GM10847 (cell line): ENCODE results near the gene RPS27.

Experiments
- POLR2A ChIP-seq: IDR thresholded peaks from 2 replicates; pipeline ENCODE4 v1.6.1; 2011; ENCODE audit not compliant: insufficient read length; ENCODE audit errors: extremely low read depth

RPS27 gene

DNA sequence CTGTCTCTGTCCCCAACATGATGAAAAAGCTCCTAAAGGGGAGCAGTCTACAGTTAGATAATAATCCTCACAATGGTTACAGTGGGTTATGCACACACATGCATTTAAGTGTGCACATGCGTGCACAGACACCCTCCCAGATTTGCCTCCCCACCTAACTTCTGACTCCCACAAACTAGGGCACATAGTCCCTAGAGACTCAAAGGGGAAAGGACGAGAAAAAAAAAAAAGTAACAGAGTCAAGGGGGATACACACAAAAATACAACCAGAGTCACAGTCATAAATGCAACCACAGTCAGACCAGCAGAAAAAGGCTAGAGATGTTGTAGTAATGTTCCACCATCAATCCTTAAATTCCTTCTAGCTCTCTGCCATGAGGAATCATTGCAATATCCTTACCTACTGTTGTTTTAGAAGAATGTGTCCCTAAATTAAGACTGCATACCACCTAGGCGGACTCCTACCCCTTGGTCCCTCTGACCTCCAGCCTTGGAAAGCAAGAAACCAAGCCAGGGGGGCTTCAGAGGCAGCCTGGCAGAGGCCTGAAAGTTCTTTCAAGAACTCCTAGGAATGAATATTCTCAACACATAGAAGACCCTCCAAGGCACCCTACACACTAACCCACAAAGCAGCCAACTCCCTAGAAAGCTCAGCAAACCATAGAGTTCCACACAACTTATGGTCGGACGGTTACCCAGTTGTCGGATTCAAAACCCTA, 33.4 kb upstream of the RPS27 start:
- no peak for TF ChIP-seq POLR2A

DNA sequence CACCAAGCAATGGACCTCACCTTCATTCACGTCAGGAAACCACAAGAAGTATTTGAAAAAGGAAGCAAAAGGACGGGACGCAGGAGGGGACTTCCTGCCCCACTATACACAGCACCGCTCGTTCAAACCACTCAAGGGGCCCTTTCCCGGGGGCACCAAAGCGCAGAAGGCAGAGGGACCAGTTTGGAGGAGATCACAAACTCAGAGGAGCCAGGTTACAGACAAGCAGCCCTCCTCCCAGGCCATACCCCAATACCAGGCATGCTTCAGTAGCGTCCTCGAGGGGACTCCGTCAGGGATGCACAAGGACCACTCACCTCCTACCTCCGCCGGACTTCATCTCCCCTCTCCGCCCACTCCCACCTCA, 32.8 kb upstream of the RPS27 start:
- peak; percentile 12 for TF ChIP-seq POLR2A

DNA sequence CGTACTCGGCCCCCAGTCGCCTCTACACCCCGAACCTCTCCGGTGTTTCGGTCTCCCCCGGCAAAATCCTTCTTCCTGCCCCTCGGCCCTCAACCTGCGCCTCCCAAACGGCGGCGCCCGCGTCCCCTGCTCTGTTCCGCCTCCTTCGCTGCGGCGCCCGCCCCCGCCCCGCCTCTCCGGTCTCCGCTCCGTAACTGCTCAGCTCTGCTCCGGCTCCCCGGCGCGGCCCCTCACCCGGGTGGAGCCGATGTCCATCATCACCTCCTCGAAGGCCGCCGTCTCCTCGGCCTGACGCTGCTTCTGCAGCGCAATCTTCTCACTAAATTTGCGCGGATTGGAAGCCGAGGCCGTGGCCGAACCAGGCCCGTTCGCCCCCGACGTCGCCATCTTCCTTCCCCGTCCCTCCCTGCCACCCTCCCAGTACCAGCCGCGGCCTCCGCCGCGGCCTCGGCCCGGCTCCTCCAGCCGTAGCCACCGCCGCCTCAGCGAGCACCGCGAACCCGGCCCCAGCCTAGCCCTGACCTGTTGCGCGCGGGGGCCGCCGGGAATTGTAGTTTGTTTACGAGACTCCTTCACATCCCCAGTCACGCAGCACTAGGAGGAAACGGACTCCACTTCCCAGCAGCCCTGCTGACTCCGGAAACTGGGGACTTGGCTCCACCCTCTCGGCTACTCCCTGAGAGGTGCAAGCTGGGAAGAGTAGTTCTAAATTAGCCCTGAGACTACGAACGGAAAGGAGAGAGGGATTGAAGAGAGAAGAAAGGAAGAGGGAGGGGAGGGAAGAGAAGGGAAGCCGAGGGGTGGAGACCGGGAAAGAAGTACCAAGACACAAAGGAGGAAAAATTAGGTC, 32.2 kb upstream of the RPS27 start, which contains the start of gene CRTC2:
Gene CRTC2 (minus strand): TSS at position 502 of the 850 bp plus-strand sequence. CDS start 115 bp downstream, at position 387.
- peak; percentile 60 for TF ChIP-seq POLR2A

DNA sequence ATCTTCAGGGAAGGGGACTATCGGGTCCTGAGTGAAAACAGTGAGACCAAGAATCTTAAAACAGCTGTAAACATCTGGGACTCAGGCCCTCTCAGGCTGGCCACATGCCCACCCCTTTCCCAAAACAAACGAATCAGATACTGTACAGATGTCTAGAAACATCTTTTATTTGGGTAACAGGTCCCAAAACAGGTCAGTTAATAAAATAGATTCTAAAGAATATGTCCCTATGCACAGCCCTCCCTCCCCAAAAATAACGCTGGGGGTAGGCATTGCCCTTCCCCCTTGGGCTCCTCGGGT, 31.7 kb upstream of the RPS27 start:
- TF ChIP-seq POLR2A = no peak

DNA sequence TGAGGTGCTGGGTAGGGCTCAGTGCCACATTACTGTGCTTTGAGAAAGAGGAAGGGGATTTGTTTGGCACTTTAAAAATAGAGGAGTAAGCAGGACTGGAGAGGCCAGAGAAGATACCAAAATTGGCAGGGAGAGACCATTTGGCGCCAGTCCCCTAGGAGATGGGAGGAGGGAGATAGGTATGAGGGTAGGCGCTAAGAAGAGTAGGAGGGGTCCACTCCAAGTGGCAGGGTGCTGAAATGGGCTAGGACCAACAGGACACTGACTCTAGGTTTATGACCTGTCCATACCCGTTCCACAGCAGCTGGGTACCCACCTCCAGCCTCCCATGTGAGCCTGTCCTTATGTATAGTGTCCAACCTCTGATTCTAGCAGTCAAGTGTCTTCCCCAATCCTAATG, 31.1 kb upstream of the RPS27 start:
- TF ChIP-seq POLR2A = no peak

DNA sequence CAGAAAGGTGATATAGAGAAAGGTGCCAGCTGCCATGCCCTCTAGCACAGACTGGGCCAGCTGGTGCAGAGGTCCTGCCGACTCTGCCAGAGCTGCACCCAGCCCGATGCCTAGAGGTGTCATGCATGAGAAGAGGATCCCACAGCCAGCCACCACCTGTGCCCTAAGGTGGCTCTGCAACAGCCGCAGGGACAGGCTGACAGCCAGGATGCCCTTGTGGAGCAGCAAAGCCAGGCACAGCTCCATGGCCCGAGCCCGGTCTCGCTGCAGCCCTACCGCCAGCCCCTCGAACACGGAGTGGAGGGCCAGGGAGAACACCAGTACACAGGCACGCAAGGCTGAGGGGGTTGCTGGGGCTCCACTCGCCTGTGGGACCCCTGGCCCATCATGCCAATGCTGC, 30.4 kb upstream of the RPS27 start:
- TF ChIP-seq POLR2A = no peak

DNA sequence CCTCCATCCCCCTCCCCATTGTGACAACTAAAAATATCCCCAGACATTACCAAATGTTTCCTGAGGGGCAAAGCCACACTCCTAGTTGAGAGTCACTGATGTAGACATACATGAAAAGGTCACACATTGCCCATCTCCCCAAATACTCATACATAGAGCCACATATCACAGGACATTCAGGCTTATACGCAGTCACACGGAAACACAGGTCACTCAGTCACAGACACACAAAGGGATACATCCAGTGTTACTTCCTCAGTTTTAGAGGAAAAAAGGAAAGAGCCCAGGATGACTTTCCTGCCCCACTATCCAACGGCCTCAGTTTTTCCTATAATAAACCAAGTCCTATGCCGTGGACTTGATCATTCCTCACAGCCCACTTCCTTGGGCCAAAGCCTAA, 29.1 kb upstream of the RPS27 start:
- no peak for TF ChIP-seq POLR2A

DNA sequence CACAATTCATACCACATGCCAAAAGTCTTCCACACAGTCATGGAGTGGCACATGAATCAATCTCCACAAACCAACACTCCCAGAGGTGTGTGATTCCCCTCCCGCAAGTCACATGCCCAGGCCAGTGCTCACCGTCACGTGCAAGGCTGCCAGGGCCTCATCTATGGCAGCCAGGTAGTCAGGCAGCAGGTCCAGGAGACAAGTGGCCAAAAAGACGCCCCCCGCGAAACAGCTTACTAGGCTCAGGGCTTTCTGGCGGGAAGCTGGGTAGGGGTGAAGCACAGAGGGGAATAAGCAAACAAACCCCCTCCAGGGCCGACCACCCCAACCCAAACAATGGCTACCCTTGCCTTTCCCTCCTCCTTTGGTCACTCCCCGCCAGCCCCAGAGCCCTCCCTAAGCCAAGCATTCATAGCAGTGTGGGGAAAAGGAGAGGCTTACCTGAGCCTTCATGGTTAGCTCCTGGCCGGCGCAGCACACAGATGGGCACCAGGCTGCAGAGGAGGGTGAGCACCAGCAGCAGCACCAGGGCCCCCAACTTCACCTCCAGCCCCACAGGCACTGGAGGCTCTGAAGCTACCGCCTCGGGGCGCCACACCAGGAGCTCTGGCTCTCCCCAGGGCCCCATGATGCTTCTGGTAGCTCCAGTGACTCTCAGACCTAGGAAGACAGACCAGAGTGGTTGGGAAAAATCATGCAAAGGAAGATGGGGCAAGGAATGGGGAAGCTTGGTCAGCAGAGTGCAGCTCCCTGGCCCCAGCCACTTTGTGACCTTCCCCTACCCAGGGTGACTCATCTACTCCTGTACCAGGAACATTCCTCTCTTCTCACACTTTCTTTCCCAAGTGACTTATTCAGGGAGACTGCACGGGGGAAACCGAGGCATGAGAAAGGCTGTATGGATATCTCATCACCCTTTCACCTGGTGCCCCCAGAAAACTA, 28.2 kb upstream of the RPS27 start:
- no peak for TF ChIP-seq POLR2A

DNA sequence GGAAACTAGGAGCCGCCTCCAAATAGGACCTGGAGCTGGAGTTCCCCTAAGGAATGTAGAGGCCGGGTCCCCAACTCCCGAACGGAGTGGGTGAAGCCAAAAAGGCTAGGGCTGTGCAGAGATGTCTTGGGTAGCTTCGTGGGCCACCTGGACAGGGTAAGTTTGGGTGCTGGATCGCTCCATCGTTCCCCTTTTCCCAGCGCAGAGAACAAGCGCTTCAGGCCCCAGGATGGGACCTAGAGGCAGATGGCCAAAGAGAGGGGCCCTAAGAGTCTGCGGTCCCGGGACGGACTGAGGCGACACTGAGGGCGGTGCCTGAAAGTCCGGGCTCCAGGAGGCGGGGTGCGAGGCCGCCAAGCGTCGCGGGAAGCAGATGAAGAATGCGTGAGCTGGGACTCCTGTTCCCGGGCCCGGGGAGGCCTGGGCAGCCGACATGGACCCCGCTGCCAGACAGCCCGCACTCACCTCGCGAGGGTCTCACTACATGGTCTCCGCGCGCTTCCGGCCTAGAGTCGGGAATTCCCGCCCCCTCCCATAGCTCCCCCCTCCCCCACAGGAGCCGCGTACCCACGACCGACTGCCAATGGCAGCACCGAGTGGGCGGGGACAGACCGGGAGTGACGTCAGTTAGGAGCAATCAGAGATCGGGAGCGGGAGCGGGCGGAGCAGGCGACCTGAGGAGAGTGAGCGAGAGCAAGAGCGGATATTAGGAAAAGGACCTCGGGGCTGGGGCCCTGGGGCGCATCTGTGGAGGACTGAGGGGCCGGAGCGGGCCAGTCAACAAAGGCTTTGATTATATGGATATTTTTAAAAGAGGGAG, 27.3 kb upstream of the RPS27 start, which contains the start of gene SLC39A1:
Gene SLC39A1 (minus strand): TSS at position 508 of the 820 bp plus-strand sequence. CDS start 822 bp downstream, outside the sequence.
- TF ChIP-seq POLR2A = peak; percentile 60

DNA sequence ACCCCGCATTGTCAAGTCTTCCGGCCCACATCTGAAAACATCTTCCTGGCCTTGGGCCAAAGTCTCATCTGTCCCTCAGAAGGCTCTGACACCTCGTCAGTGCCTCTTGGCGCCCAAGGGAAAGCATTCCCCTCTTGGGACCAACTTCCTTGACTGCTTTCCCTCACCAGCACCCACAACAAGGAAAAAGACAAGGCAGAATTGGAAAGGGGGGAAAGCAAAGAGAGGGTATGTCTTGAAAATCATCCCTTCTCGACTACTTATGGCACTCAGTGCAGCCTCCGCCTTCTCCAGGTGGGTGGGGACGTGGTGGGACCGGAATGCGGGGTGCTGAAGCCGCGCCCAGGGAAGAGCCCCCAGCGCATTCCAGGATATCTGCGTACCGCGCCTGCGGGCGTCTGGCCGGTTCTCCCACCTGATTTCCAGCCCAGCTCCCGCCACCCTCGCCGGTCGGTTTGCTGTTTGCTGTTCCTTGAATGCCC, 26.7 kb upstream of the RPS27 start:
- TF ChIP-seq POLR2A = no peak

DNA sequence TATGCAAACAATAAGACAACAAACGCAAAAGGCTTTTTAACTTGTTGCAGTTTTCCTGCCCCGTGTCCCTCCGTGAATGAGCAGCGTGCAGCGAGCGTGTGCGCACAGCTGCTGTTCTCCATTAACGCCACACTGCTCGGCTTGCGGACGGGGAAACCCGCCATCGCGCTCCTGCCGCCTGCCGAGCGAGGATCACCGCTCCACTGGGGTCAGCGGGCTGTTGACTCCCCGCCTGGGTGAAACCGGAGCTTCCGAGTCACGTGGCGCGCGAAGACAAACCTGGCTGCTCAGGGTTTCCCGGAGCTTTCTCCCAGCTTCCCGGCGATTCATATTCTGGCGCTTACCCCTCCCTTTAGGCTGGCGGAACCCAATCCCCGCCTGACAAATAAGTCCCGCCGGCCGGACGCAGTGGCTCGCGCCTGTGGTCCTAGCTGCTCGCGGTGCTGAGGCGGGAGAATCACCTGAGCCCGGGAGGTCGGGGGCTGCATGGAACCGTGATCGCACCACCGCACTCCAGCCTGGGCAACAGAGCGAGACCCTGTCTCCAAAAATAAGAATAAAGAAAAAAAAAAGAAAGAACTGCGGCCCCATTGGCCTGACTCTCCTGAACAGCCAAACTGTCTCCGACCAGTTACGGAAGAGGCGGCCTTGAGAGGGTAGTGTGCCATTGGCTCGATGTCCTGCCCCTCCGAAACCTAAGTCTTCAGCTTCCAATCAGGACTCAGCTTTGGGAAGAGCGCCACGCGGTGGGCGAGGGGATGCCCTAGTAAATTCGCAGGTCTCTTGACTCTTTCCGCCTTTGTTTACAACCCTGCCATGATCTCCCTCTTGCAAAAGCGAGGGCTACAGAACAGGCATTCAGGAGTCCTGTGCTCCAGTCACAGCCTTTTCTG, 23.2 kb upstream of the RPS27 start, which contains the start of gene CREB3L4:
Gene CREB3L4 (plus strand): TSS at position 796 of the 893 bp plus-strand sequence. CDS start 624 bp downstream, outside the sequence.
- peak; percentile 69 for TF ChIP-seq POLR2A

DNA sequence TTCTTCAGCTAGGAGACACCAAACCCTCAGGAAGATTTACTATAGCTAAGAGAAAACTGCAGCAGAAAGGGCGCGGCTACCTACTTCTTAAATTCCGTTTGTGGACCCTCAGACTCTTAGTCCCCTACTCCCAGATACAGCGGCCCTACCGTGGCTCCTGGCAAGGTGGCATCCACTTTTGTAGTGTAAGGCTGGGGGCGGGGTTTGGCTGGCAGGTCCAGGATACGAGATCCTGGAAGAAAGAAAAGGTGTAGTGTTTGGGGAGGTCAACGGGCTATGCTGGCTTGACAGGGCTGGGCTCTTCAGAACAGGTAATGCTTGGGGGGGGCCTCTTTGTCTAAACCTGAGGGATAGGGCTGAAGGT, 22.6 kb upstream of the RPS27 start:
- TF ChIP-seq POLR2A = no peak

DNA sequence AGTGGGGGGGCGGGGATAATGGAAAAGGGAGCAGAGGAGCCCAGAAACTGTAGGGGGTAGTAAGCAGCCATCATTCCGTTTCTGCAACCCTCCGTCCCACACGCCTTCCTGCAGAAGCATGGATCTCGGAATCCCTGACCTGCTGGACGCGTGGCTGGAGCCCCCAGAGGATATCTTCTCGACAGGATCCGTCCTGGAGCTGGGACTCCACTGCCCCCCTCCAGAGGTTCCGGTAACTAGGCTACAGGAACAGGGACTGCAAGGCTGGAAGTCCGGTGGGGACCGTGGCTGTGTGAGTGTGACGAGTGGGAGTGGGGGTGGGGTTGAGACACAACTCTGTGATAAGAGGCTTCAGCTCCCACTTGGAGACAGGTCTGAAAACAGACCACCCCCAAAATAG, 22.2 kb upstream of the RPS27 start:
- TF ChIP-seq POLR2A = no peak
